Panc1 (cell line): ENCODE measurements around the gene RHBDL3.

Experiments used
- CTCF ChIP-seq: fragments of 450-650 bp; IDR thresholded peaks from 2 replicates; pipeline ENCODE4 v1.5.1; 2017; ENCODE audit warnings: mild to moderate bottlenecking
- POLR2AphosphoS5 ChIP-seq: IDR thresholded peaks from 2 replicates; pipeline ENCODE4 v1.6.1; 2012; ENCODE audit warnings: mild to moderate bottlenecking, low read depth, low read length, moderate library complexity
- REST ChIP-seq, 2 experiments: IDR thresholded peaks; 2 replicates each; pipeline ENCODE4 v1.6.1; 2011 to 2012; ENCODE audit warnings: low read depth in 2 of 2, control low read depth in 1 of 2, low read length in 1 of 2, mild to moderate bottlenecking in 1 of 2, moderate library complexity in 1 of 2; ENCODE audit not compliant: insufficient read depth in 1 of 2
- SIN3A ChIP-seq: IDR thresholded peaks from 2 replicates; pipeline ENCODE4 v1.6.1; 2012; ENCODE audit warnings: low read depth, mild to moderate bottlenecking, low read length, moderate library complexity, borderline replicate concordance; ENCODE audit not compliant: insufficient read depth
- TCF7L2 ChIP-seq: IDR thresholded peaks from 2 replicates; pipeline ENCODE4 v1.6.1; 2011; ENCODE audit warnings: mild to moderate bottlenecking, low read depth, low read length, inconsistent platforms

GRCh38 chr17:32268734-32269288 is 3.2 kb downstream of the RHBDL3 start:
- TF ChIP-seq CTCF: no peak
- no peak for TF ChIP-seq SIN3A
- TF ChIP-seq POLR2AphosphoS5: no peak
- no peak for TF ChIP-seq REST (IDR thresholded peaks at IDR 0.05; ENCODE audit: insufficient read depth in 1 of 2, low read depth in 2 of 2, low read length in 1 of 2)
- no peak for TF ChIP-seq TCF7L2
